ENCODE results near the gene RHBDD2. TPM values are rescaled to one million over a fixed set of nuclear protein-coding genes. Genes with fewer than 3 reads are reported as not detected.

The RHBDD2 gene
- total RNA-seq, 1 donor from 2014 or later: 85.6 TPM

DNA sequence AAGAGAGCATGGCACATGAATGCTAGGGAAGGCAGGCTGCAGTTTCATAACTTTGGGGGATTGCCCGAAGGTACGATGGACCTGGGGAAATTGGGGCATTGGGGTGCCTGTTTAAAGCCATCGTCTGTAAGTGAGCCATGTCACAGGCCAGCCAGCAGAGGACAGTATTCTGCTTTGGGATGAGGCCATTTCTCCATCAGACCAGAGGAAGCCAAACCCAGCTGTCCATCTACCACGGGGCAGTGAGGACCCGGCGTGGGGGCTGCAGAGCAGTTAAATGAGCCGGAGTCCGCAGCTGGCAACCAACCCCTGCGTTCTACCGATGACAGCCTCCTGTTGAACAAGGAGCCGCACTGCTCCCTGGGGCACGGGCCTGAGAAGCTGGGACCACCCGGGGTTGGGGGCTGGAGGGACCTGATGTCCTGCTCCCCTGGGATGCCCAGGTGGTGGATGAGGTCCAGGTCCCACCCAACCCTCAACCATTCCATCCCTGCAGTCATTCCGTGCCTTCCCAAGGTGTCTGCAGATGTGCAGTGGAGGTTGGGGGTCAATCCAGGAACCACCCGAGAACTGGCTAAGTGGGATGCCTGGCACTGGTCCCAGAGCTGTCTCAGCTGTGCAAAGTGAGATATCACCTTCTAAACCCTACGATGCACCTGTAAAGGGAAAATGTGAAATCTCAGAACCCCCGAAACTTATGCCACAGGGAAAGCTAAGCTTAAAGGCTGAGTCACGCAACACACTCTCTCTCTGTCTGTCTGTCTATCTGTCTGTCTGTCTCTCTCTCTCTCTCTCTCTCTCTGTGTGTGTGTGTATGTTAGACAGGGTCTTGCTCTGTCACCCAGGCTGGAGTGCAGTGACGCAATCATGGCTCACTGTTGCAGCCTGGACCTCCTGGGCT, 12.1 kb upstream of the RHBDD2 start:
- Mint-ChIP-seq H3K9me3 (ENCODE audit: unreplicated experiment) (peaks cover 4% of the 10 kb centered on the region), H3K27ac (ENCODE audit: unreplicated experiment) (no peak overlapping the region), H3K4me1 (ENCODE audit: low read depth, unreplicated experiment) (peaks cover 1% of the 10 kb centered on the region), H3K27me3 (ENCODE audit: unreplicated experiment) (peaks cover 5% of the 10 kb centered on the region), H3K36me3 (ENCODE audit: unreplicated experiment) (no peaks in the 10 kb centered on the region), H3K4me3 (ENCODE audit: unreplicated experiment) (no peak overlapping the region)
- TF ChIP-seq CTCF (IDR thresholded peaks at IDR 0.05; ENCODE audit: partially characterized antibody, unreplicated experiment): peak; percentile 67
- peak; percentile 62 for DNase-seq

DNA sequence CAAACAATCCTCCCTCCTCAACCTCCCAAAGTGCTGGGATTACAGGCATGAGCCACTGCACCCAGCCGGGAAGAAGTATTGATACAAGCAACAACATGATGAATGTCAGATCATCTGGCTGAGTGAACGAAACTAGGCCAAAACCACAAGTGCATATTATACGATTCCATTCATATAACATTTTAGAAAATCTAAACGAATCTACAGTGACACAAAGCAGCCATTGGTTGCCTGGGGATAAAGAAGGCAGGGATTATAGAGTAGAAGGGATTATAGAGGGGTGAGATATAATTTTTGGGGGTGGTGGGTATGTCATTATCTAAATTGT, 11.5 kb upstream of the RHBDD2 start:
- H3K27me3 Mint-ChIP-seq (ENCODE audit: unreplicated experiment): peaks cover 5% of the 10 kb centered on the region
- peaks cover 4% of the 10 kb centered on the region for H3K9me3 Mint-ChIP-seq (ENCODE audit: unreplicated experiment)
- no peak overlapping the region for H3K4me3 Mint-ChIP-seq (ENCODE audit: unreplicated experiment)
- no peaks in the 10 kb centered on the region for H3K36me3 Mint-ChIP-seq (ENCODE audit: unreplicated experiment)
- H3K27ac Mint-ChIP-seq (ENCODE audit: unreplicated experiment): no peak overlapping the region
- TF ChIP-seq CTCF (IDR thresholded peaks at IDR 0.05; ENCODE audit: partially characterized antibody, unreplicated experiment): no peak
- no peak for DNase-seq
- H3K4me1 Mint-ChIP-seq (ENCODE audit: low read depth, unreplicated experiment): peaks cover 1% of the 10 kb centered on the region

GRCh38 chr7:75868153-75868552, 10.7 kb upstream of the RHBDD2 start:
- Mint-ChIP-seq H3K27me3 (ENCODE audit: unreplicated experiment) (peaks cover 5% of the 10 kb centered on the region), H3K36me3 (ENCODE audit: unreplicated experiment) (no peaks in the 10 kb centered on the region), H3K27ac (ENCODE audit: unreplicated experiment) (no peak overlapping the region), H3K4me3 (ENCODE audit: unreplicated experiment) (no peak overlapping the region), H3K4me1 (ENCODE audit: low read depth, unreplicated experiment) (peaks cover 1% of the 10 kb centered on the region), H3K9me3 (ENCODE audit: unreplicated experiment) (peaks cover 4% of the 10 kb centered on the region)
- DNase-seq: no peak
- no peak for TF ChIP-seq CTCF (IDR thresholded peaks at IDR 0.05; ENCODE audit: partially characterized antibody, unreplicated experiment)

- Mint-ChIP-seq H3K4me3 (ENCODE audit: unreplicated experiment) (no peak overlapping the region), H3K27ac (ENCODE audit: unreplicated experiment) (no peak overlapping the region), H3K36me3 (ENCODE audit: unreplicated experiment) (no peaks in the 10 kb centered on the region), H3K9me3 (ENCODE audit: unreplicated experiment) (peaks cover 3% of the 10 kb centered on the region), H3K4me1 (ENCODE audit: low read depth, unreplicated experiment) (peaks cover 1% of the 10 kb centered on the region), H3K27me3 (ENCODE audit: unreplicated experiment) (peaks cover 5% of the 10 kb centered on the region)
- no peak for DNase-seq
- TF ChIP-seq CTCF (IDR thresholded peaks at IDR 0.05; ENCODE audit: partially characterized antibody, unreplicated experiment): no peak
Measured at GRCh38 chr7:75869776-75870379, 9.0 kb upstream of the RHBDD2 start.

All from glutamatergic neuron (in vitro differentiated cells).